Left renal pelvis (tissue), 4 donors: ENCODE results near the gene NEK9. TPM values are rescaled to one million over a fixed set of nuclear protein-coding genes. Genes with fewer than 3 reads are reported as not detected.
"Not testable (repeated sequence)": the region's sequence is repeated elsewhere in the genome, so short reads cannot be mapped to it uniquely, and the experiment has no call there.

Experiments used
- DNase-seq, 4 donors: peaks; one replicate each; pipeline ENCODE4 v3.0.0-alpha.2; 2013; ENCODE audit warnings: low read depth in 4 of 4, low spot score in 3 of 4
- polyA plus RNA-seq, 4 donors: library from polyadenylated mRNA; unstranded; fragments of 120-200 nt; gene quantifications; one replicate each; pipeline ENCODE4 v1.2.1, GENCODE V29; 2013; ENCODE audit not compliant: insufficient read length in 4 of 4

Gene NEK9
- polyA plus RNA-seq = 100 to 1,000 TPM; 117 to 141 (median 122) TPM

- peak; percentile 74 to 84 (median 82) for DNase-seq
Measured at GRCh38 chr14:75126679-75127473, at the start of gene NEK9. TSS of gene NEK9 (minus strand) at chr14:75127048. CDS start at chr14:75126921, 127 bp downstream.

- DNase-seq = peak; percentile 85 to 89 (median 88)
Measured at GRCh38 chr14:75176142-75176820, 49.4 kb upstream of the NEK9 start, which contains the start of gene TMED10. TSS of gene TMED10 (minus strand) at chr14:75176612. CDS start at chr14:75176579, 33 bp downstream.

- DNase-seq = no peak
Measured at GRCh38 chr14:75175677-75176141, 48.9 kb upstream of the NEK9 start.

- no peak for DNase-seq
Measured at GRCh38 chr14:75174066-75174465, 47.2 kb upstream of the NEK9 start.

- no peak for DNase-seq
Measured at GRCh38 chr14:75170772-75171171, 43.9 kb upstream of the NEK9 start.

- no peak for DNase-seq
Measured at GRCh38 chr14:75168586-75169335, 41.9 kb upstream of the NEK9 start.

GRCh38 chr14:75167325-75167724 lies 40.5 kb upstream of the NEK9 start:
- no peak for DNase-seq

- no peak for DNase-seq
Measured at GRCh38 chr14:75165586-75166391, 38.9 kb upstream of the NEK9 start.

GRCh38 chr14:75164809-75165208 lies 38.0 kb upstream of the NEK9 start:
- DNase-seq = no peak

GRCh38 chr14:75163677-75164076 lies 36.8 kb upstream of the NEK9 start:
- DNase-seq = no peak

- no peak for DNase-seq
Measured at GRCh38 chr14:75162631-75163030, 35.8 kb upstream of the NEK9 start.

- no peak for DNase-seq
Measured at GRCh38 chr14:75158843-75159614, 32.2 kb upstream of the NEK9 start.

- DNase-seq = no peak
Measured at GRCh38 chr14:75156901-75157300, 30.1 kb upstream of the NEK9 start.

- no peak for DNase-seq
Measured at GRCh38 chr14:75156111-75156510, 29.3 kb upstream of the NEK9 start.

- DNase-seq = no peak
Measured at GRCh38 chr14:75155169-75155568, 28.3 kb upstream of the NEK9 start.

- no peak for DNase-seq
Measured at GRCh38 chr14:75153295-75153694, 26.4 kb upstream of the NEK9 start.

- DNase-seq = no peak
Measured at GRCh38 chr14:75151851-75152250, 25.0 kb upstream of the NEK9 start.

GRCh38 chr14:75150637-75151036 lies 23.8 kb upstream of the NEK9 start:
- not testable (repeated sequence) for DNase-seq

- no peak for DNase-seq
Measured at GRCh38 chr14:75150150-75150549, 23.3 kb upstream of the NEK9 start.
